K562 (cell line): ENCODE measurements around the gene ANKMY1. TPM values are rescaled to one million over a fixed set of nuclear protein-coding genes. Genes with fewer than 3 reads are reported as not detected.

Source experiments
- EHMT2 ChIP-seq: fragments of 450-650 bp; IDR thresholded peaks from 2 replicates; pipeline ENCODE4 v1.6.1; 2018; ENCODE audit warnings: antibody characterized with exemption
- FOSL1 ChIP-seq: fragments of 200-800 bp; sonication (Bioruptor generic); conservative IDR thresholded peaks from 2 replicates; pipeline ENCODE4 v1.6.1; 2016; ENCODE audit warnings: missing genetic modification characterization, missing compliant biosample characterization
- GTF2E2 ChIP-seq: fragments of 200-800 bp; sonication (Bioruptor generic); IDR thresholded peaks from 2 replicates; pipeline ENCODE4 v1.6.1; 2016; ENCODE audit warnings: missing genetic modification characterization, missing compliant biosample characterization
- GTF2F1 ChIP-seq: IDR thresholded peaks from 2 replicates; pipeline ENCODE4 v1.6.1; 2011; ENCODE audit warnings: low read depth, low read length, improper control_type of control experiment
- IRF2 ChIP-seq: sonication (generic); formaldehyde crosslinking; IDR thresholded peaks from 2 replicates; pipeline ENCODE4 v1.8.1; 2022; ENCODE audit warnings: mild to moderate bottlenecking, missing genetic modification reagents
- NFE2 ChIP-seq: IDR thresholded peaks from 2 replicates; pipeline ENCODE4 v1.6.1; 2014; ENCODE audit warnings: antibody characterized with exemption, low read depth
- NFIX ChIP-seq: fragments of 250-450 bp; sonication (Bioruptor Pico); IDR thresholded peaks from 2 replicates; pipeline ENCODE4 v1.4.0; 2020; ENCODE audit warnings: low read depth, mild to moderate bottlenecking, moderate library complexity
- PCBP1 ChIP-seq: fragments of 200-400 bp; formaldehyde crosslinking; IDR thresholded peaks from 2 replicates; pipeline ENCODE4 v1.6.1; 2018; ENCODE audit warnings: mild to moderate bottlenecking, low read depth, low read length; ENCODE audit not compliant: poor library complexity, severe bottlenecking
- PHF20 ChIP-seq: fragments of 450-650 bp; IDR thresholded peaks from 2 replicates; pipeline ENCODE4 v1.6.1; 2018; ENCODE audit not compliant: partially characterized antibody
- POLR2H ChIP-seq: IDR thresholded peaks from 2 replicates; pipeline ENCODE4 v1.6.1; 2016; ENCODE audit warnings: missing genetic modification characterization, low read depth, mild to moderate bottlenecking, control low read depth, missing compliant biosample characterization, moderate library complexity
- ZNF121 ChIP-seq: sonication (generic); formaldehyde crosslinking; conservative IDR thresholded peaks from 2 replicates; pipeline ENCODE4 v1.8.0; 2022; ENCODE audit warnings: missing genetic modification reagents
- ZNF217 ChIP-seq: sonication (generic); formaldehyde crosslinking; IDR thresholded peaks from 2 replicates; pipeline ENCODE4 v1.8.0; 2022; ENCODE audit warnings: mild to moderate bottlenecking, missing genetic modification reagents
- ZNF354B ChIP-seq: fragments of 250-450 bp; sonication (Bioruptor Pico); IDR thresholded peaks from 2 replicates; pipeline ENCODE4 v1.4.0; 2020
- polyA plus RNA-seq, 8 experiments: library from polyadenylated mRNA; depleted of rRNA in 4 of 8; stranded (reverse) in 5 of 8; unstranded in 3 of 8; fragments of >200 nt; fragmentation: Nextera tagmentation in 2 of 8; fragmentation: Illumina TruSeq in 1 of 8; extraction: Ambion mirVana in 2 of 8; extraction: Trizol in 1 of 8; gene quantifications; 2 replicates each; pipeline versions ENCODE4 v1.2.1 to v1.2.3, GENCODE V29; 2011 to 2014; ENCODE audit warnings: inconsistent platforms in 1 of 8, missing spikeins in 1 of 8
- total RNA-seq, 7 experiments: library from RNA; depleted of rRNA in 6 of 7; stranded (reverse); fragments of >200 nt in 6 of 7; fragmentation: Illumina TruSeq in 2 of 7; extraction: Trizol in 2 of 7; gene quantifications; 2 replicates each; pipeline versions ENCODE4 v1.2.1 to v1.2.3, GENCODE V29; 2011 to 2021; ENCODE audit warnings: low replicate concordance in 1 of 7
- TF ChIP-seq, protein P1 (sequence below): IDR thresholded peaks from 2 replicates; pipeline ENCODE4 v1.6.1; 2012; ENCODE audit warnings: low read depth, low read length, improper control_type of control experiment, borderline replicate concordance
- TF ChIP-seq, protein P2 (sequence below): fragments of 450-650 bp; formaldehyde crosslinking; IDR thresholded peaks from 2 replicates; pipeline ENCODE4 v1.4.0; 2020; ENCODE audit warnings: mild to moderate bottlenecking, moderate library complexity
- TF ChIP-seq, protein P3 (sequence below): sonication (generic); formaldehyde crosslinking; IDR thresholded peaks from 2 replicates; pipeline ENCODE4 v1.8.1; 2022; ENCODE audit warnings: missing genetic modification reagents
- TF ChIP-seq, protein P4 (sequence below), 3 experiments: fragments of 200-800 bp in 1 of 3; sonication (Bioruptor generic) in 1 of 3; sonication (generic) in 1 of 3; formaldehyde crosslinking in 1 of 3; IDR thresholded peaks; 2 replicates each; pipeline versions ENCODE4 v1.6.1 to v1.8.0; 2016 to 2022; ENCODE audit warnings: mild to moderate bottlenecking in 2 of 3, missing compliant biosample characterization in 2 of 3, missing genetic modification characterization in 2 of 3, missing genetic modification reagents in 1 of 3

The ANKMY1 gene
- total and polyA plus RNA-seq, 9 of the 15 experiments (the other 6 are each of a cell fraction or from before 2014, with no cell fraction given) = 0.75 to 15.1 (median 11.7) TPM

DNA sequence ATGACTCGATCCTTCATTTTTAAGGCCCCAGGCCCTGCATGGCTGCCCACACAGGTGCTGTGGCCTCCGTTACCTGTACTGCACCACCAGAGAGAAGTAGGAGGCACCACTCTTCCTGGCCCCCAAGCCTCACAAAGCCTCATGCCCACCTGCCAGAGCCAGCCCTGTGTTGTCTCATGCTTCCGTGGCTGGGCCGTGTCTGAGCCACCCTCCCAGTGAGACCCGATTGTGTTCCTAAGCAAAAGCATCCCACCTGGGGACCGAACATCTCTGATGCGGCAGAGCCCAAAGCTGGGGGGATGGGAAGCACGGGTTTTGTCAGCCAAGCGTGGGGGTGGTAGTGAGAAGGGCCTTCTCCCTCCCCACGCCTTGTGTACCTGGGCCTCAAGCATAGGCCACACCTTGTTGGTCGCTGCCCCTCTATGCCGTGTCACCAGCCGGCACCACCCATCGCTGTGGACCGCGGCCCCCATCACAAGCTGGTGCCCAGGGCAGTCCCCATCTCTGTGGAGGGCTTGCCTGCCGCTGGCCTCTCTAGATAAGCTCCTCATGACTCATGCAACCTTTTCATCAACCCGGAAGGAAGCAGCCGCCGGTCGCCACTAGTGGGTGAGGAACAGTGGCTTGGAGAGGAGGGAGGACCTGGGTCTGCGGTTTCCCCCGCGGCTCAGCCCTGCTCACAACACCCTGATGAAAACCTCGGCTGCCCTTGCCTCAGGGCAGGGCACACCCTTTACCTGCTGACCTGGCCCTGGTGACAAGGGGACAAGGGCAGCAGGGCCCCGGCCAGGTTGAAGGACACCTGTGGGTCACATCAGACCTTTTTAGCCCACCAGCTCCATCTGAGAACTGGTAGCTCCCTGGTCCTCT is 7.8 kb upstream of the ANKMY1 start (continued):
- TF ChIP-seq, protein P1, sequence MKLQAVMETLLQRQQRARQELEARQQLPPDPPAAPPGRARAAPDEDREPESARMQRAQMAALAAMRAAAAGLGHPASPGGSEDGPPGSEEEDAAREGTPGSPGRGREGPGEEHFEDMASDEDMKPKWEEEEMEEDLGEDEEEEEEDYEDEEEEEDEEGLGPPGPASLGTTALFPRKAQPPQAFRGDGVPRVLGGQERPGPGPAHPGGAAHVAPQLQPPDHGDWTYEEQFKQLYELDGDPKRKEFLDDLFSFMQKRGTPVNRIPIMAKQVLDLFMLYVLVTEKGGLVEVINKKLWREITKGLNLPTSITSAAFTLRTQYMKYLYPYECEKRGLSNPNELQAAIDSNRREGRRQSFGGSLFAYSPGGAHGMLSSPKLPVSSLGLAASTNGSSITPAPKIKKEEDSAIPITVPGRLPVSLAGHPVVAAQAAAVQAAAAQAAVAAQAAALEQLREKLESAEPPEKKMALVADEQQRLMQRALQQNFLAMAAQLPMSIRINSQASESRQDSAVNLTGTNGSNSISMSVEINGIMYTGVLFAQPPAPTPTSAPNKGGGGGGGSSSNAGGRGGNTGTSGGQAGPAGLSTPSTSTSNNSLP = no peak
- TF ChIP-seq, protein P2, sequence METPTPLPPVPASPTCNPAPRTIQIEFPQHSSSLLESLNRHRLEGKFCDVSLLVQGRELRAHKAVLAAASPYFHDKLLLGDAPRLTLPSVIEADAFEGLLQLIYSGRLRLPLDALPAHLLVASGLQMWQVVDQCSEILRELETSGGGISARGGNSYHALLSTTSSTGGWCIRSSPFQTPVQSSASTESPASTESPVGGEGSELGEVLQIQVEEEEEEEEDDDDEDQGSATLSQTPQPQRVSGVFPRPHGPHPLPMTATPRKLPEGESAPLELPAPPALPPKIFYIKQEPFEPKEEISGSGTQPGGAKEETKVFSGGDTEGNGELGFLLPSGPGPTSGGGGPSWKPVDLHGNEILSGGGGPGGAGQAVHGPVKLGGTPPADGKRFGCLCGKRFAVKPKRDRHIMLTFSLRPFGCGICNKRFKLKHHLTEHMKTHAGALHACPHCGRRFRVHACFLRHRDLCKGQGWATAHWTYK (CRISPR knock-in tag) = peak; percentile 97
- TF ChIP-seq FOSL1 (tag) (peak; percentile 96), ZNF121 (CRISPR knock-in tag) (no peak), NFIX (CRISPR knock-in tag) (no peak), ZNF217 (CRISPR knock-in tag) (no peak), GTF2F1 (no peak), POLR2H (peak; percentile 50; the same call in 1 of the 2 replicates), GTF2E2 (tag) (no peak), IRF2 (CRISPR knock-in tag) (no peak), NFE2 (peak; percentile 62; the same call in 1 of the 2 replicates), PHF20 (no peak), EHMT2 (no peak), ZNF354B (CRISPR knock-in tag) (no peak), PCBP1 (peak; percentile 60)
- TF ChIP-seq, protein P3, sequence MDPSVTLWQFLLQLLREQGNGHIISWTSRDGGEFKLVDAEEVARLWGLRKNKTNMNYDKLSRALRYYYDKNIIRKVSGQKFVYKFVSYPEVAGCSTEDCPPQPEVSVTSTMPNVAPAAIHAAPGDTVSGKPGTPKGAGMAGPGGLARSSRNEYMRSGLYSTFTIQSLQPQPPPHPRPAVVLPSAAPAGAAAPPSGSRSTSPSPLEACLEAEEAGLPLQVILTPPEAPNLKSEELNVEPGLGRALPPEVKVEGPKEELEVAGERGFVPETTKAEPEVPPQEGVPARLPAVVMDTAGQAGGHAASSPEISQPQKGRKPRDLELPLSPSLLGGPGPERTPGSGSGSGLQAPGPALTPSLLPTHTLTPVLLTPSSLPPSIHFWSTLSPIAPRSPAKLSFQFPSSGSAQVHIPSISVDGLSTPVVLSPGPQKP (CRISPR knock-in tag) = no peak
- TF ChIP-seq, protein P4, sequence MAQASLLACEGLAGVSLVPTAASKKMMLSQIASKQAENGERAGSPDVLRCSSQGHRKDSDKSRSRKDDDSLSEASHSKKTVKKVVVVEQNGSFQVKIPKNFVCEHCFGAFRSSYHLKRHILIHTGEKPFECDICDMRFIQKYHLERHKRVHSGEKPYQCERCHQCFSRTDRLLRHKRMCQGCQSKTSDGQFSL (CRISPR knock-in tag; IDR thresholded peaks at IDR 0.05) = no peak
- TF ChIP-seq, protein P4 (tag; IDR thresholded peaks at IDR 0.05) = no peak
